ENCODE results near the gene EML1. TPM values are rescaled to one million over a fixed set of nuclear protein-coding genes. Genes with fewer than 3 reads are reported as not detected.
A peak's percentile ranks its signal among the peaks of the same experiment; 100 is the strongest.

Gene EML1
- total RNA-seq, 1 experiment from 2014 or later, result 7.2 TPM

GRCh38 chr14:99880651-99881420, 87.6 kb downstream of the EML1 start:
- H3K36me3 ChIP-seq (ENCODE audit: control insufficient read depth, insufficient read depth, low read length), result no peaks in the 10 kb centered on the region
- no peaks in the 10 kb centered on the region for H3K9me3 ChIP-seq
- ChIA-PET CTCF (no interaction called here), POLR2A (no interaction called here)
- Mint-ChIP-seq H3K9me3 (ENCODE audit: unreplicated experiment) (no peaks in the 10 kb centered on the region), H3K4me1 (ENCODE audit: low read depth, unreplicated experiment) (peaks cover 6% of the 10 kb centered on the region), H3K27me3 (ENCODE audit: insufficient read depth, unreplicated experiment) (peaks cover 2% of the 10 kb centered on the region), H3K27ac (ENCODE audit: unreplicated experiment) (no peak overlapping the region), H3K4me3 (ENCODE audit: unreplicated experiment) (no peak overlapping the region), H3K36me3 (ENCODE audit: insufficient read depth, unreplicated experiment) (no peaks in the 10 kb centered on the region)
- DNase-seq, result no peak
- H3K27me3 ChIP-seq (replicated peaks; ENCODE audit: control insufficient read depth, insufficient read depth, low read length), result no peaks in the 10 kb centered on the region
- TF ChIP-seq, protein P1, sequence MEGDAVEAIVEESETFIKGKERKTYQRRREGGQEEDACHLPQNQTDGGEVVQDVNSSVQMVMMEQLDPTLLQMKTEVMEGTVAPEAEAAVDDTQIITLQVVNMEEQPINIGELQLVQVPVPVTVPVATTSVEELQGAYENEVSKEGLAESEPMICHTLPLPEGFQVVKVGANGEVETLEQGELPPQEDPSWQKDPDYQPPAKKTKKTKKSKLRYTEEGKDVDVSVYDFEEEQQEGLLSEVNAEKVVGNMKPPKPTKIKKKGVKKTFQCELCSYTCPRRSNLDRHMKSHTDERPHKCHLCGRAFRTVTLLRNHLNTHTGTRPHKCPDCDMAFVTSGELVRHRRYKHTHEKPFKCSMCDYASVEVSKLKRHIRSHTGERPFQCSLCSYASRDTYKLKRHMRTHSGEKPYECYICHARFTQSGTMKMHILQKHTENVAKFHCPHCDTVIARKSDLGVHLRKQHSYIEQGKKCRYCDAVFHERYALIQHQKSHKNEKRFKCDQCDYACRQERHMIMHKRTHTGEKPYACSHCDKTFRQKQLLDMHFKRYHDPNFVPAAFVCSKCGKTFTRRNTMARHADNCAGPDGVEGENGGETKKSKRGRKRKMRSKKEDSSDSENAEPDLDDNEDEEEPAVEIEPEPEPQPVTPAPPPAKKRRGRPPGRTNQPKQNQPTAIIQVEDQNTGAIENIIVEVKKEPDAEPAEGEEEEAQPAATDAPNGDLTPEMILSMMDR (IDR thresholded peaks at IDR 0.05; ENCODE audit: insufficient read depth in 1 of 2, low read depth in 1 of 2, low read length in 1 of 2, severe bottlenecking in 1 of 2, unreplicated experiment in 1 of 2), result no peak
- peaks cover 4% of the 10 kb centered on the region for H3K4me1 ChIP-seq
- intact Hi-C loops (cut with micrococcal nuclease; ENCODE audit: unreplicated experiment), result no loop called here
- no peak overlapping the region for H3K4me3 ChIP-seq (ENCODE audit: low read depth, low read length)
- no TSS peak for BruUV-seq (replicated peaks)

DNA sequence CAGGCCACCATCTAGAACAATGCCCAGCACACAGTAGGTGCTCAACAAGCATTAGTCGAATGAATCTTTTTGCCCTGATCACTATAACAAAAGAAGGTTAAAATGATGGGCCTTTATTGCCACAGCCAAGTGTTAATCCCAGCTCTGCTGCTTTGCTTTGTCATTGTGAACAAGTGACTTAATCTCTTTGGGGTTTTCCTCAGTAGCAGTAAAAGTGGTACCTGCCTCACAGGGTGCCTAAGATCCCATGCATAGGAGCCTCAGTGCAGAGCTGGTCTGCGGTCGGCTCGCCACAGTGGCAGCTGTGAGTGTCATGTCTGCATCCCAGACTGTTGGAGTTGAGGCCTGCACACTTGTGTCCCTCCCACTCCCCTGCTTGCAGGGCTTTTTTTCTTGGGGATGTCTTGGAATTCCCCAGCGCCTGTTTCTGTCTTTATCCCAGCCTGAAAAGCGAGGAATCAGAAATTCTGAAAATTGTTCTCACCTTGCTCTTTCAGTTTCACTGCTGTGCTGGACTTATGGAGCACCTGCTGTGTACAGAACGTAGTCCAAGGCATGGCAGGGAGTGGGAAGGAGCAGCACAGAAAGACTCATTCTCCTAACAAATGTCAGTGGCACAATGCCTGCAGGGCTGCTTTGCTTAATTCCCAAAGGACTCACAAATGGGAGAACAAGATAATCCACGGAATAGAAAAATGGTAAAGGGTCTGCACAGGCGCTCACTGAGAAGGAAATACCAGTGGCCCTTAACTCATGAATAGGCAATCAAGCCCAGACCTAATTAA, 90.8 kb downstream of the EML1 start:
- no TSS peak for BruUV-seq (replicated peaks)
- Mint-ChIP-seq H3K4me3 (ENCODE audit: unreplicated experiment) (no peak overlapping the region), H3K4me1 (ENCODE audit: low read depth, unreplicated experiment) (peaks cover 6% of the 10 kb centered on the region), H3K27ac (ENCODE audit: unreplicated experiment) (no peak overlapping the region), H3K36me3 (ENCODE audit: insufficient read depth, unreplicated experiment) (no peaks in the 10 kb centered on the region), H3K9me3 (ENCODE audit: unreplicated experiment) (no peaks in the 10 kb centered on the region), H3K27me3 (ENCODE audit: insufficient read depth, unreplicated experiment) (no peaks in the 10 kb centered on the region)
- CTCF ChIA-PET, result interaction anchor here (0.7 kb wide), 1 partner anchor 154 kb away, joined by 3 read pairs; no protein-coding TSS in a partner anchor
- Histone ChIP-seq H3K27me3 (replicated peaks; ENCODE audit: control insufficient read depth, insufficient read depth, low read length) (no peaks in the 10 kb centered on the region), H3K36me3 (ENCODE audit: control insufficient read depth, insufficient read depth, low read length) (no peaks in the 10 kb centered on the region), H3K4me3 (ENCODE audit: low read depth, low read length) (no peak overlapping the region), H3K4me1 (peaks cover 4% of the 10 kb centered on the region; the same call in 1 of the 2 replicates), H3K9me3 (no peaks in the 10 kb centered on the region)
- intact Hi-C loops (cut with micrococcal nuclease; ENCODE audit: unreplicated experiment), result no loop called here
- TF ChIP-seq, protein P1 (IDR thresholded peaks at IDR 0.05; ENCODE audit: insufficient read depth in 1 of 2, low read depth in 1 of 2, low read length in 1 of 2, severe bottlenecking in 1 of 2, unreplicated experiment in 1 of 2), result no peak
- DNase-seq, result no peak
- POLR2A ChIA-PET, result no interaction called here

GRCh38 chr14:99884834-99885648, 91.8 kb downstream of the EML1 start:
- Mint-ChIP-seq H3K36me3 (ENCODE audit: insufficient read depth, unreplicated experiment) (no peaks in the 10 kb centered on the region), H3K27ac (ENCODE audit: unreplicated experiment) (no peak overlapping the region), H3K4me3 (ENCODE audit: unreplicated experiment) (no peak overlapping the region), H3K9me3 (ENCODE audit: unreplicated experiment) (no peaks in the 10 kb centered on the region), H3K4me1 (ENCODE audit: low read depth, unreplicated experiment) (no peaks in the 10 kb centered on the region), H3K27me3 (ENCODE audit: insufficient read depth, unreplicated experiment) (no peaks in the 10 kb centered on the region)
- Histone ChIP-seq H3K27me3 (replicated peaks; ENCODE audit: control insufficient read depth, insufficient read depth, low read length) (no peaks in the 10 kb centered on the region), H3K36me3 (ENCODE audit: control insufficient read depth, insufficient read depth, low read length) (no peaks in the 10 kb centered on the region), H3K9me3 (no peaks in the 10 kb centered on the region), H3K4me1 (no peaks in the 10 kb centered on the region), H3K4me3 (ENCODE audit: low read depth, low read length) (no peak overlapping the region)
- intact Hi-C loops (cut with micrococcal nuclease; ENCODE audit: unreplicated experiment), result loop anchor here (1.0 to 5.0 kb wide), 3 partner anchors 155 to 363 kb away; no protein-coding TSS in a partner anchor
- TF ChIP-seq, protein P1 (IDR thresholded peaks at IDR 0.05; ENCODE audit: insufficient read depth in 1 of 2, low read depth in 1 of 2, low read length in 1 of 2, severe bottlenecking in 1 of 2, unreplicated experiment in 1 of 2), result peak; percentile 66 to 74
- POLR2A ChIA-PET, result no interaction called here
- peak in 1 of 2 experiments; percentile 64 for DNase-seq
- no TSS peak for BruUV-seq (replicated peaks)
- CTCF ChIA-PET, result interaction anchor here (0.7 kb wide), 1 partner anchor 155 kb away, joined by 3 read pairs; no protein-coding TSS in a partner anchor
